ENCODE measurements around the gene NEUROD4.

DNA sequence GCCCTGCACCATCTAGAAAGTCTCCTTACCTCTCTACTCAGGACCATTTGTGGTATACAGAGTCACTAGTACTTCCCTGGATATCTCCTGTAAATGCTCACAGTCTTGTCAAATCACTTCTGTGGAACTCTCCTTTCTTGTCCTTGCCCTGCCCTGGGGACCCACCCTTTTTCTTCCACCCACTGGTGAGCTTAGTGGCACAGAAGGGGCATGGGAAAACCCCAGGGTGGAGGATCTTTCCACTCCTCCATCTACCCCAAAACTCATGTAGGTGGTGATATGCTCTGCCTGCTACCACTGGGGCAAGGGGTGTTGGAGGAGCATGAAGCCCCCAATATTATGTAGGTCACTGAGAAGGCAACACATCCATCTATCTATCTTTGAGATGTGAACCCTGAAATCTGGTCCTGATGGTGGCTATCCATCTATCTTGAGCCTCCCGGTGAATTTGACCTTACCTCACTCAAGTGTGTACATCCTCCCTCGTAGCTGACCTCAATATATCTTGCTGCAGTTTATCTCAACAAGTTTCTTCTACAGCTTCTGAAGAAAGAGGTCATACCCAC, 36.2 kb upstream of the NEUROD4 start:
- TF ChIP-seq, protein P1, sequence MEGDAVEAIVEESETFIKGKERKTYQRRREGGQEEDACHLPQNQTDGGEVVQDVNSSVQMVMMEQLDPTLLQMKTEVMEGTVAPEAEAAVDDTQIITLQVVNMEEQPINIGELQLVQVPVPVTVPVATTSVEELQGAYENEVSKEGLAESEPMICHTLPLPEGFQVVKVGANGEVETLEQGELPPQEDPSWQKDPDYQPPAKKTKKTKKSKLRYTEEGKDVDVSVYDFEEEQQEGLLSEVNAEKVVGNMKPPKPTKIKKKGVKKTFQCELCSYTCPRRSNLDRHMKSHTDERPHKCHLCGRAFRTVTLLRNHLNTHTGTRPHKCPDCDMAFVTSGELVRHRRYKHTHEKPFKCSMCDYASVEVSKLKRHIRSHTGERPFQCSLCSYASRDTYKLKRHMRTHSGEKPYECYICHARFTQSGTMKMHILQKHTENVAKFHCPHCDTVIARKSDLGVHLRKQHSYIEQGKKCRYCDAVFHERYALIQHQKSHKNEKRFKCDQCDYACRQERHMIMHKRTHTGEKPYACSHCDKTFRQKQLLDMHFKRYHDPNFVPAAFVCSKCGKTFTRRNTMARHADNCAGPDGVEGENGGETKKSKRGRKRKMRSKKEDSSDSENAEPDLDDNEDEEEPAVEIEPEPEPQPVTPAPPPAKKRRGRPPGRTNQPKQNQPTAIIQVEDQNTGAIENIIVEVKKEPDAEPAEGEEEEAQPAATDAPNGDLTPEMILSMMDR (IDR thresholded peaks at IDR 0.05) = no peak
- TF ChIP-seq POLR2A (IDR thresholded peaks at IDR 0.05) = no peak
